ENCODE results near the gene ALG9. TPM values are rescaled to one million over a fixed set of nuclear protein-coding genes. Genes with fewer than 3 reads are reported as not detected.

ALG9 gene
- total and polyA plus RNA-seq, 2 of the 4 experiments (the other 2 are of a cell fraction) = 20.7 to 35.7 TPM

GRCh38 chr11:111756097-111756496 lies 115.3 kb downstream of the ALG9 start:
- no peak overlapping the region for H3K4me3 ChIP-seq (ENCODE audit: insufficient read depth, low read depth, low read length)
- H3K56ac ChIP-seq (ENCODE audit: extremely low read depth, insufficient read depth, low read length) = no peak overlapping the region
- no peak overlapping the region for H3K4ac ChIP-seq (ENCODE audit: low read depth, low read length)
- dilution Hi-C loops (cut with HindIII; ENCODE audit: low sequenced_read_pairs, unreplicated experiment) (no loop called here), in situ Hi-C loops (cut with MboI; ENCODE audit: low sequenced_read_pairs) (no loop called here), intact Hi-C loops (cut with micrococcal nuclease) (no loop called here)
- BruUV-seq (replicated peaks) = no TSS peak
- H3K14ac ChIP-seq (replicated peaks; ENCODE audit: low read depth, low read length) = no peak overlapping the region
- H2AK9ac ChIP-seq (replicated peaks; ENCODE audit: low read depth, low read length, poor library complexity) = no peak overlapping the region
- no peak overlapping the region for H4K91ac ChIP-seq (ENCODE audit: insufficient read depth, low read depth, low read length)
- no peak overlapping the region for H4K5ac ChIP-seq (ENCODE audit: low read depth, low read length)
- no peak overlapping the region for H2BK20ac ChIP-seq (ENCODE audit: low read depth, low read length)
- H3K27ac ChIP-seq (ENCODE audit: insufficient read depth, low read length) = no peak overlapping the region
- H3K9me1 ChIP-seq (ENCODE audit: insufficient read depth, low read length) = 0 out of 2 replicates have a peak, but pooled peaks cover 4% of the 10 kb centered on the region
- ATAC-seq (ENCODE audit: low read depth) = no peak
- CTCF ChIA-PET = no interaction called here
- no peak for TF ChIP-seq RAD21 (IDR thresholded peaks at IDR 0.05; ENCODE audit: low read length)
- no peak for TF ChIP-seq RFX5 (IDR thresholded peaks at IDR 0.05; ENCODE audit: low read depth, low read length)
- TF ChIP-seq CEBPB (IDR thresholded peaks at IDR 0.05; ENCODE audit: low read depth, low read length) = no peak
- no peak for TF ChIP-seq MAZ (IDR thresholded peaks at IDR 0.05; ENCODE audit: borderline replicate concordance, low read depth, low read length)
- TF ChIP-seq USF2 (IDR thresholded peaks at IDR 0.05; ENCODE audit: low read depth, low read length) = no peak
- no peak for TF ChIP-seq RCOR1 (IDR thresholded peaks at IDR 0.05; ENCODE audit: insufficient replicate concordance, low read length)
- no peak for TF ChIP-seq MAFK (IDR thresholded peaks at IDR 0.05; ENCODE audit: low read depth, low read length)
- TF ChIP-seq CHD1 (IDR thresholded peaks at IDR 0.05; ENCODE audit: low read depth, low read length) = no peak
- TF ChIP-seq CTCF (conservative IDR thresholded peaks at IDR 0.05; ENCODE audit: low read depth, low read length) = no peak
- no peak for TF ChIP-seq FOS (IDR thresholded peaks at IDR 0.05; ENCODE audit: low read depth, low read length)
- TF ChIP-seq ELK1 (IDR thresholded peaks at IDR 0.05; ENCODE audit: borderline replicate concordance, low read depth, low read length) = no peak
- H2BK120ac ChIP-seq (ENCODE audit: low read depth, low read length) = no peak overlapping the region
- H3K27me3 ChIP-seq (ENCODE audit: control insufficient read depth, insufficient read depth, low read length) = no peaks in the 10 kb centered on the region
- no peaks in the 10 kb centered on the region for H4K20me1 ChIP-seq (ENCODE audit: insufficient read depth, low read length)
- no peak overlapping the region for H2BK15ac ChIP-seq (ENCODE audit: low read depth, low read length)
- peaks cover 20 to 33% of the 10 kb centered on the region in 2 experiments for H3K79me1 ChIP-seq (ENCODE audit: low read depth in 1 of 2, low read length in 2 of 2)
- no peaks in the 10 kb centered on the region; the same call in 1 of the 2 replicates for H3K4me1 ChIP-seq (ENCODE audit: control insufficient read depth, insufficient read depth, low read length)
- POLR2A ChIA-PET (ENCODE audit: unreplicated experiment) = no interaction called here
- H3K4me2 ChIP-seq (ENCODE audit: low read depth, low read length) = no peak overlapping the region
- peaks cover 66% of the 10 kb centered on the region for H3K36me3 ChIP-seq (ENCODE audit: control insufficient read depth, insufficient read depth, low read length)
- no peak overlapping the region for H3K18ac ChIP-seq (ENCODE audit: low read depth, low read length)
- no peak overlapping the region for H2BK5ac ChIP-seq (ENCODE audit: low read depth, low read length, poor library complexity, severe bottlenecking)
- H4K8ac ChIP-seq (ENCODE audit: low read depth in 2 of 2, low read length in 2 of 2) = no peak overlapping the region
- no peak overlapping the region for H2AFZ ChIP-seq (replicated peaks; ENCODE audit: low read length, poor library complexity)
- no peak overlapping the region for H3K23ac ChIP-seq (ENCODE audit: low read depth, low read length)
- no peaks in the 10 kb centered on the region for H3K9me3 ChIP-seq (ENCODE audit: control insufficient read depth, insufficient read depth, low read length)
- H2AK5ac ChIP-seq (ENCODE audit: low read depth, low read length) = no peak overlapping the region
- DNase-seq = no peak
- no peak overlapping the region for H3K9ac ChIP-seq (ENCODE audit: low read depth, low read length)
- 100% methylated on average over 3 of the region's 6 CpGs; no CpG with 5 or more reads in 1 of the 2 experiments for WGBS, 2 experiments (ENCODE audit: extremely low coverage in 2 of 2, insufficient read length in 1 of 2)
